Panc1 (cell line): ENCODE results near the gene TRIM15. TPM values are rescaled to one million over a fixed set of nuclear protein-coding genes. Genes with fewer than 3 reads are reported as not detected.
"Not testable (repeated sequence)": the region's sequence is repeated elsewhere in the genome, so short reads cannot be mapped to it uniquely, and the experiment has no call there.

Experiments
- ATAC-seq: fragments of 200-7000 bp; cut with Tn5 transposase; 2 replicates; pipeline ENCODE4 v1.9.1; 2020; ENCODE audit warnings: mild to moderate bottlenecking, moderate library complexity
- BruUV-seq: library from RNA; stranded (reverse); fragments of 400-500 nt; replicated peaks from 2 replicates; lab custom pipeline; 2021; lab: Mats Ljungman, UMichigan
- CTCF ChIA-PET: fragments of 300-600 bp; sonication (Branson Sonifier 250); formaldehyde crosslinking; loops from one replicate; lab custom pipeline; 2022; ENCODE audit warnings: antibody characterized with exemption; lab: Charles Lee
- POLR2A ChIA-PET: fragments of 300-600 bp; sonication (Branson Sonifier 250); formaldehyde crosslinking; loops from one replicate; lab custom pipeline; 2022; ENCODE audit warnings: antibody characterized with exemption; lab: Charles Lee
- DNase-seq: peaks from one replicate; pipeline ENCODE4 v3.0.0-alpha.2; 2010; ENCODE audit warnings: low read depth, low spot score
- H3K27ac ChIP-seq: 2 replicates; pipeline ENCODE4 v1.5.1; 2011; ENCODE audit warnings: mild to moderate bottlenecking, low read length, inconsistent platforms
- H3K27me3 ChIP-seq: fragments of 200-500 bp; sonication (Bioruptor generic); 2 replicates; pipeline ENCODE4 v1.6.0; 2014; ENCODE audit warnings: low read length, inconsistent platforms; ENCODE audit not compliant: control insufficient read depth, insufficient read depth
- H3K36me3 ChIP-seq: fragments of 200-500 bp; sonication (Bioruptor generic); 2 replicates; pipeline ENCODE4 v1.5.1; 2014; ENCODE audit warnings: inconsistent platforms, mild to moderate bottlenecking, low read length, moderate library complexity; ENCODE audit not compliant: control insufficient read depth, insufficient read depth
- H3K4me1 ChIP-seq: 2 replicates; pipeline ENCODE4 v1.5.1; 2011; ENCODE audit warnings: inconsistent platforms, mild to moderate bottlenecking, low read length, moderate library complexity; ENCODE audit not compliant: control insufficient read depth, insufficient read depth
- H3K4me3 ChIP-seq, 2 experiments: 2 replicates each; pipeline ENCODE4 v1.5.1; 2011 to 2012; ENCODE audit warnings: low read depth in 2 of 2, low read length in 2 of 2, mild to moderate bottlenecking in 2 of 2, inconsistent platforms in 1 of 2, moderate library complexity in 1 of 2
- H3K9me3 ChIP-seq: fragments of 200-500 bp; sonication (Bioruptor generic); 2 replicates; pipeline ENCODE4 v1.5.1; 2014; ENCODE audit warnings: low read depth, mild to moderate bottlenecking, inconsistent platforms, low read length, moderate library complexity; ENCODE audit not compliant: control insufficient read depth, insufficient read depth
- POLR2AphosphoS5 ChIP-seq: IDR thresholded peaks from 2 replicates; pipeline ENCODE4 v1.6.1; 2012; ENCODE audit warnings: mild to moderate bottlenecking, low read depth, low read length, moderate library complexity
- SIN3A ChIP-seq: IDR thresholded peaks from 2 replicates; pipeline ENCODE4 v1.6.1; 2012; ENCODE audit warnings: low read depth, mild to moderate bottlenecking, low read length, moderate library complexity, borderline replicate concordance; ENCODE audit not compliant: insufficient read depth
- TCF7L2 ChIP-seq: IDR thresholded peaks from 2 replicates; pipeline ENCODE4 v1.6.1; 2011; ENCODE audit warnings: mild to moderate bottlenecking, low read depth, low read length, inconsistent platforms
- in situ Hi-C: cut with HindIII; loops from 2 replicates; pipeline ENCODE4 v1.10.0; 2016; ENCODE audit warnings: low sequenced_read_pairs, low pct_unique_long_range_greater_than_20kb
- intact Hi-C: fragments of 100-400 bp; cut with micrococcal nuclease; formaldehyde crosslinking; loops from one replicate; pipeline ENCODE4 v1.10.0; 2022; ENCODE audit not compliant: unreplicated experiment
- total RNA-seq: library from RNA; stranded (reverse); gene quantifications from one replicate; pipeline ENCODE4 v1.2.1, GENCODE V29; 2021; ENCODE audit not compliant: unreplicated experiment
- TF ChIP-seq, protein P1 (sequence below), 2 experiments: IDR thresholded peaks; 2 replicates each; pipeline ENCODE4 v1.6.1; 2011 to 2012; ENCODE audit warnings: low read depth in 2 of 2, control low read depth in 1 of 2, low read length in 1 of 2, mild to moderate bottlenecking in 1 of 2, moderate library complexity in 1 of 2; ENCODE audit not compliant: insufficient read depth in 1 of 2
- TF ChIP-seq, protein P2 (sequence below): fragments of 450-650 bp; IDR thresholded peaks from 2 replicates; pipeline ENCODE4 v1.5.1; 2017; ENCODE audit warnings: mild to moderate bottlenecking

Gene TRIM15
- total RNA-seq, 1 experiment from 2014 or later, result 0.13 TPM

DNA sequence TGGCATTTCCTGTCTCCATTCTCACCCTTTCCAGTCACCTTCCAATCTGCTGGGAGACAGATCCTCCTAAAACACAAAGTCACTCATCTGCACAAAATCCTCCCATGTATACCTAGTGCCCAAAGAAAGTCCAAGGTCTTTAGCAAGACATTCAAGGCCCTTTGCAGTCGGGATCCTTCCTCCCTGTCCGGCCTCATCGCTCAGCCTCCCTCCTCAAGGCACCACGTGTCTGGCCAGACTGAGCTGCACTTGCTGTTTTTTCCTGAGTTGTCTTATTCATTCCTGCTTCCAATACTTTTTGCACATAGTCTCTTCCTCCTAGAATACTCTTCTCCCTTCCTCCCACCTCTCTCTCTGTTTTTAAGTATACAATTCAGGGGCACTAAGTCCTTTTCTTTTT is 1.4 kb downstream of the TRIM15 start:
- TF ChIP-seq, protein P1, sequence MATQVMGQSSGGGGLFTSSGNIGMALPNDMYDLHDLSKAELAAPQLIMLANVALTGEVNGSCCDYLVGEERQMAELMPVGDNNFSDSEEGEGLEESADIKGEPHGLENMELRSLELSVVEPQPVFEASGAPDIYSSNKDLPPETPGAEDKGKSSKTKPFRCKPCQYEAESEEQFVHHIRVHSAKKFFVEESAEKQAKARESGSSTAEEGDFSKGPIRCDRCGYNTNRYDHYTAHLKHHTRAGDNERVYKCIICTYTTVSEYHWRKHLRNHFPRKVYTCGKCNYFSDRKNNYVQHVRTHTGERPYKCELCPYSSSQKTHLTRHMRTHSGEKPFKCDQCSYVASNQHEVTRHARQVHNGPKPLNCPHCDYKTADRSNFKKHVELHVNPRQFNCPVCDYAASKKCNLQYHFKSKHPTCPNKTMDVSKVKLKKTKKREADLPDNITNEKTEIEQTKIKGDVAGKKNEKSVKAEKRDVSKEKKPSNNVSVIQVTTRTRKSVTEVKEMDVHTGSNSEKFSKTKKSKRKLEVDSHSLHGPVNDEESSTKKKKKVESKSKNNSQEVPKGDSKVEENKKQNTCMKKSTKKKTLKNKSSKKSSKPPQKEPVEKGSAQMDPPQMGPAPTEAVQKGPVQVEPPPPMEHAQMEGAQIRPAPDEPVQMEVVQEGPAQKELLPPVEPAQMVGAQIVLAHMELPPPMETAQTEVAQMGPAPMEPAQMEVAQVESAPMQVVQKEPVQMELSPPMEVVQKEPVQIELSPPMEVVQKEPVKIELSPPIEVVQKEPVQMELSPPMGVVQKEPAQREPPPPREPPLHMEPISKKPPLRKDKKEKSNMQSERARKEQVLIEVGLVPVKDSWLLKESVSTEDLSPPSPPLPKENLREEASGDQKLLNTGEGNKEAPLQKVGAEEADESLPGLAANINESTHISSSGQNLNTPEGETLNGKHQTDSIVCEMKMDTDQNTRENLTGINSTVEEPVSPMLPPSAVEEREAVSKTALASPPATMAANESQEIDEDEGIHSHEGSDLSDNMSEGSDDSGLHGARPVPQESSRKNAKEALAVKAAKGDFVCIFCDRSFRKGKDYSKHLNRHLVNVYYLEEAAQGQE (IDR thresholded peaks at IDR 0.05; ENCODE audit: insufficient read depth in 1 of 2, low read depth in 2 of 2, low read length in 1 of 2), result no peak
- TF ChIP-seq TCF7L2, result no peak
- ATAC-seq (no peak), DNase-seq (no peak)
- Histone ChIP-seq H3K4me1 (no peaks in the 10 kb centered on the region), H3K27ac (no peak overlapping the region), H3K27me3 (peaks cover 20% of the 10 kb centered on the region), H3K9me3 (no peaks in the 10 kb centered on the region), H3K4me3 (no peak overlapping the region), H3K36me3 (no peaks in the 10 kb centered on the region)
- CTCF ChIA-PET, result no interaction called here
- in situ Hi-C loops, result no loop called here
- intact Hi-C loops, result no loop called here
- BruUV-seq, result no TSS peak
- POLR2A ChIA-PET, result no interaction called here

DNA sequence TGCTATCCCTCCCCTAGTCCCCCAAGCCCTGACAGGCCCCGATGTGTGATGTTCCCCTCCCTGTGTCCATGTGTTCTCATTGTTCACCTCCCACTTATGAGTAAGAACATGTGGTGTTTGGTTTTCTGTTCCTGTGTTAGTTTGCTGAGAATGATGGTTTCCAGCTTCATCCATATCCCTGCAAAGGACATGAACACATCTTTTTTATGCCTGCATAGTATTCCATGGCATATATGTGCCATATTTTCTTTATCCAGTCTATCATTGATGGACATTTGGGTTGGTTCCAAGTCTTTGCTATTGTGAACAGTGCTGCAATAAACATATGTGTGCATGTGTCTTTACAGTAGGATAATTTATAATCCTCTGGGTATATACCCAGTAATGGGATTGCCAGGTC is 1.9 kb downstream of the TRIM15 start:
- peaks cover 22% of the 10 kb centered on the region for H3K27me3 ChIP-seq
- H3K4me3 ChIP-seq, ATAC-seq, POLR2A ChIA-PET, H3K4me1 ChIP-seq, BruUV-seq, intact Hi-C loops, in situ Hi-C loops, H3K36me3 ChIP-seq, H3K9me3 ChIP-seq, H3K27ac ChIP-seq, DNase-seq, CTCF ChIA-PET: not testable (repeated sequence)

- TF ChIP-seq POLR2AphosphoS5 (no peak), SIN3A (no peak), TCF7L2 (no peak)
- TF ChIP-seq, protein P1 (IDR thresholded peaks at IDR 0.05; ENCODE audit: insufficient read depth in 1 of 2, low read depth in 2 of 2, low read length in 1 of 2), result no peak
- TF ChIP-seq, protein P2, sequence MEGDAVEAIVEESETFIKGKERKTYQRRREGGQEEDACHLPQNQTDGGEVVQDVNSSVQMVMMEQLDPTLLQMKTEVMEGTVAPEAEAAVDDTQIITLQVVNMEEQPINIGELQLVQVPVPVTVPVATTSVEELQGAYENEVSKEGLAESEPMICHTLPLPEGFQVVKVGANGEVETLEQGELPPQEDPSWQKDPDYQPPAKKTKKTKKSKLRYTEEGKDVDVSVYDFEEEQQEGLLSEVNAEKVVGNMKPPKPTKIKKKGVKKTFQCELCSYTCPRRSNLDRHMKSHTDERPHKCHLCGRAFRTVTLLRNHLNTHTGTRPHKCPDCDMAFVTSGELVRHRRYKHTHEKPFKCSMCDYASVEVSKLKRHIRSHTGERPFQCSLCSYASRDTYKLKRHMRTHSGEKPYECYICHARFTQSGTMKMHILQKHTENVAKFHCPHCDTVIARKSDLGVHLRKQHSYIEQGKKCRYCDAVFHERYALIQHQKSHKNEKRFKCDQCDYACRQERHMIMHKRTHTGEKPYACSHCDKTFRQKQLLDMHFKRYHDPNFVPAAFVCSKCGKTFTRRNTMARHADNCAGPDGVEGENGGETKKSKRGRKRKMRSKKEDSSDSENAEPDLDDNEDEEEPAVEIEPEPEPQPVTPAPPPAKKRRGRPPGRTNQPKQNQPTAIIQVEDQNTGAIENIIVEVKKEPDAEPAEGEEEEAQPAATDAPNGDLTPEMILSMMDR, result no peak
- Histone ChIP-seq H3K36me3 (no peaks in the 10 kb centered on the region), H3K27me3 (peaks cover 22% of the 10 kb centered on the region), H3K9me3 (no peaks in the 10 kb centered on the region), H3K4me1 (no peaks in the 10 kb centered on the region), H3K4me3 (no peak overlapping the region), H3K27ac (no peak overlapping the region)
- ChIA-PET POLR2A (no interaction called here), CTCF (interaction anchor here (0.6 kb wide), 1 partner anchor 62 kb away, joined by 4 read pairs; no protein-coding TSS in a partner anchor)
- BruUV-seq, result no TSS peak
- in situ Hi-C loops, result no loop called here
- DNase-seq, result no peak
- intact Hi-C loops, result no loop called here
- ATAC-seq, result no peak
Measured at GRCh38 chr6:30167101-30167500, 3.8 kb downstream of the TRIM15 start.
